GM19239 (cell line): ENCODE results near the gene GGT1.
"Not testable (repeated sequence)": the region's sequence is repeated elsewhere in the genome, so short reads cannot be mapped to it uniquely, and the experiment has no call there.

Experiments used
- DNase-seq: peaks from one replicate; pipeline ENCODE4 v3.0.0; 2011; ENCODE audit warnings: low spot score; ENCODE audit not compliant: insufficient read length
- FAIRE-seq: peaks from 2 replicates; lab custom pipeline; 2011; peaks lifted over from hg19 to GRCh38; lab: Jason Lieb, UNC

GGT1 gene

DNA sequence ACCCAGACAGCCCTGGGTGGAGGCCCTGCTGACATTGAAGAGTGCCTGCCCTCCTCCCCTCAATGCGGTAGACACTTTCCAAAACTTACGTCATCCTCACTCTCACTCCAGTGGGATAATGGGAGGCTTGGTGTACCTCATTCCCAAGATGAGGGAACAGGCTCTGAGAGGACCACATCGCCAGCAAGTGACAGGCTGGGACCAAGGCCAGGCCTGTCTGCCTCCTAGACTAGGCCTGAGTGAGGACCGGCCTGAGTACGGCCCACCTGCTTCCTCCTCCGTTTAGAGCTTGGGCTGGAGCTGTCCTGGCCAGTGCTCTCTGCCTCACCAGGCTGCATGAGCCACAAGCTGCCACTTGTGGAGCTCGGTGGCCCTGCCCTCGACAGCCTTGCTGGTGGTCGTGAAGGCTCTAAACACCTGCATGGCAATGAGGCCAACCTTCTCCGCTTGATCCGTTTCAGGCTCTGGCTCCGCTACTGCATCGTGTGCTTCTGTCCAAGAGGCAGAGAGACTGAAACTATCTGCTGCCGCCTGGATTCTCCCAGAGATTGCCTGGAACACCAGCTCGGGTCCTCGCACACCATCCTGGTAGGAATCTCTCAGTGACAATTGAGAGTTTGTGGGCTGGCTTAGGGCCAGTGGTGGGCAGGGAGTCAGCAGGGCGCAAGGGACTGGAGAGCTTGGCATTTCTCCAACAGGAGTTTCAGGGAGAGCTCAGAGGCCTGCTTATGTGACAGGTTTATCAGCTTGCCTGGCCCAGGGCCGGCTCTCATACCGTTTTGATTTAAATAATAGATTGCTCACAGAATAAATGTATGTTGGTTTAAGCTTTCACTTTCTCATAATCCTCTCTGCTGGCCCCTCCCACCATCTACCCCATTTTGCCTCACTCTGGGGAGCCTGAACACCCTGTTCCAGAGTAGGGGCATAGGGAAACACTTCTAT lies 19.5 kb upstream of the GGT1 start:
- DNase-seq (no peak), FAIRE-seq (no peak)

DNA sequence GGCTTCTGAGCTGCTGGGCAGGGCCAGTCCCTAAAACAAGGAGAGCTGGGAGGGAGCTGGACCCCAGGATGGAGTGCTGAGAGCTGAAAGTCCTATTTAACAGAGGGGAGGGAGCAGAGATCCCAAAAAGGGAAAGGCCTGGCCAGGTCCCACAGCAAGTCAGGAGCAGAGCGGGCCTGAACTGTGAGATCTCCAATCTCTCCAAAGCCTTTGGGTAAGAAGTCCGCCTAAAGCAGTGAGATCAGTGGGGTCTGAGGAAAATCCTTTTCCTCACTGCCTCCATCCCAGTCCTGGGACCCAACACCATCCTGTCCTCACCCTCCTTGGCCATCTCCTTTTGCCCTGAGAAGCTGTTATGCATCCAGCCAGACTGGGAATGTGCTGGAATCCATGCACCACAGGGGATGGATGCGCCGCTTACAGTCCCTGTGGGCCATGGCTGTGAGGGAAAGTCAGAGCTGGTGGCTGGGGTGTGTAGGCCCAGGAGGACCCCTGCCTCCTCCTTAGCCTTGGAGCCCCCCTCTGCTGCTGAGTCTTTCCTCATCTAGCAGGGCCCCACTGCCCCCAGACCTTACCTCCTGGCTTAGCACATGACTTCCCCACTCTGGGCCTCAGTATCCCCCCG lies 18.7 kb upstream of the GGT1 start:
- no peak for DNase-seq
- FAIRE-seq = no peak

DNA sequence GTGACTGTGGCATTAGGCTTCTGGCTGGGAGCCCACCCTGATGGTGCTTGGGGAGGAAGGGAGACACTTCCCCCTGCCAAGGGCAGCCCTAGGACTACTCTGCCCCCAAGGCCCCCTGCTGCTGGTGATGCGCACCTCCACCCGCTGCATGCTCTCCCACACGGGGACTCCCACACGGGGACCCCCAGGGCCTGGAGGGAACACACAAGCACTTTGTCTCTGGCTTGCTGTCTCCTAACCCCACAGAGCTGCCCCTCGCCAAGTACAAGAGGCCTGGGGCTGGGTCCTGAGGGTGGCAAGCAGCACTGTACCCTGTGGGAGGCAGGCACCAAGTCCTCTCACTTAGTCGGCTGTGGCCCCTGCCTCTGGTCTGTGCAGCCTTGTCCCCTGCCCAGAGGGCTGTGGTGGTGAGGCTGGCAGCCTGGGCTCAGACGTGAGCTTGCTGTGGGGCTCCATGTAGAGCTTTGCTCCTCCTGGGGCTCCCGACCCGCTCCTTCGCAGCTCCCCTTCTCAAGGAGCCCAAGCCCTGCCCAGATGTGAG lies 18.1 kb upstream of the GGT1 start:
- FAIRE-seq = no peak
- no peak for DNase-seq

DNA sequence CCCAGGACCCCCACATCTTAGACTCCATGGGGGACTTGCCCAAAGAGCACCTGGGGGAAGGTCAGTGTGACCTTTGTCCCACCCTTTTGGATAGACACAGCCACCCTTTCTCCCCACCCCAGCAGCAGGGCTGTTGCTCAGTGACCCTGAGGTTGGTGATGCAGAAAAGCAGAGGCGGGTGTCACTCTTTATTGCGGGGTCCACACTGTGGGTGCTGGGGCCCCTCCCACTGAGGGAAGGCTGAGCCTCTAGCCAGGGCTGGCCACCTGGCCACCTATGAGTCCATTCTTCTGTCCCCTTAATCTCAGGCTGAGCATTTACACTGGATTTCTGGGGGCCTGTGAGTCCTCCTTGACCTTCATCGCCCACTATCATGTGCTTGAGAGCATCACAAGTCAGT lies 17.5 kb upstream of the GGT1 start:
- no peak for FAIRE-seq
- no peak for DNase-seq

DNA sequence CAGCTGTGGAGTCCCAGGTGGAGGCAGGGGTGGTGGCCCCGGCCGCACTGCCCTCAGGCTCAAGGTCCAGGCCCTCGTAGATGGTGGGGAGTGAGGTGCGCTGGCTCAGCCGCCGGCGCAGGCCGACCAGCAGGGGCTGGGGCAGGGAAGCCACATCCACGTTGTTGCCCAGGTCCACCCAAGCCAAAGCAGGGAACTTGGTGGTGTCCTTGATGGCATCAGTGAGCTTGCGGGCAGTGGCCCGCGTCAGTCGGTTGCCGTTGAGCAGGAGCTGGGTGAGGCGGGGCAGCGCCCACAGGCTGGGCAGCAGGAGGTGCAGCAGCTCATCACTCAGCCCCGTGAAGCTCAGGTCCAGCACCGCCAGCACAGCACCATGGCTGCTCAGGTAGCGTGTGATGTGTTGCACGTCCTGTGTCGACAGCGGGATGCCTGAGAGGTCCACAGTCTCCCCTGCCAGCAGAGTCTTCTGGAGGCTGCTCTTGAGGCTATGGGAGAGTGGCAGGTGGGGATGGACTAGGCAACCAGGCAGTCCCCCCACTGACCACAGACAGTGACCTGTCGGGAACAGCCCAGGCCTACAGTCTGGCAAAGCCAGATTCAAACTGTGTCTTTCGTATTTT lies 17.0 kb upstream of the GGT1 start:
- DNase-seq (no peak), FAIRE-seq (no peak)

DNA sequence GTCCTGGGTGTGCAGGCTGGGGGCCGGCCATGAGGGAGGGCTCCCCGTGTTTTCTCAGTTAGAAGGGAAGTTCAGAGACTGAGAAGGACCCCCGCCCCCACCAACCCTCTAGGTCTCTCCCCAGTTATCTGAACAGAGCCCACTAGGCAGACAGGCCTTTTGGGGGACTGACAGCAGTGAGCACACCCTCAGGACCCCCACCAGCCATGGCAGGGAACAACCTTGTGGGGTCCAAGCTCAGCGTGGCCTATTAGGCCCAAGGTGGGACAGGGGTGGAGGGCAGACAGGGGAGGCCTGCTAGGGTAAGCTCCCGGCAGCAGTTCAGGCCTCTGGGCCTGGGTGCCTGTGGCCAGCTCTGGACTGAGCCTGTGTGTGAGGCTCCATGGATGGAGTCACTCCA lies 15.7 kb upstream of the GGT1 start:
- no peak for DNase-seq
- FAIRE-seq = no peak

DNA sequence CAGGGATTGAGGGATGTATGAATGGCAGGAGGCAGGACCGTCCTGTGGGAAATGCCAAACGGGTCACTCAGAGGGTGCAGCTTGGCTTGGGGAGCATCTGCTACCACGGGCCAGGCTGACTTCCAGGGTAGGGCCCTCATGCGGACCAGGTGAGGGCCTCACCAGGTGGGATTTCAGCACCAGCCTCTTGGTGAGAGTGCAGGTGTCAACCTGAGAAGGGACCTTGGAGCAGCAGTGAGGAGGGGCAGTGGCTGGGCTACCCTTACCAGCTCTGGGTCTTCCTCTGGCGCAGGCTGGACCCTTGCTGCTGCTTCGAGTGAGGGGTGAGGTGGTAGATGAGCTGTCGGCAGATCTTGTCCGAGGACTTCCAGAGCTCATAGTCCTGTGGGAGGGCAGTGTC lies 15.0 kb upstream of the GGT1 start:
- DNase-seq = no peak
- no peak for FAIRE-seq

DNA sequence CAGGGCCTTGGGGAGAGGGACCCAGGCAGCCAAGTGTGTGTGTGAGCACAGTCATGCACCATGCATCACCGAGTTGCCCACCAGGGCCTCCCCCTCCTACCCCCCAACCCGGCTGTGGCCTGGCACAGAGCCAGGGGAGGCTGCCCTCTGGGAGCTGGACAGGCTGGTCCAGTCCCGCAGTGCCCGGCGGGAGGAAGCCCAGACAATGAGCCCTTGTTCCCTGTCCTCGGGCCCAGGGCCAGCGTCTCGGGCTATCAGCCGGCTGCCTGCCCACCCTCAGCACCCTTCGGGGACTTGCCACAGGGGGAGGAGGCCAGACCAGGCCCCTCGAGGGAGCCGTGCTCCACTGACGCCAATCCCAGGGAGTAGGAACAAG lies 14.6 kb upstream of the GGT1 start:
- no peak for FAIRE-seq

DNA sequence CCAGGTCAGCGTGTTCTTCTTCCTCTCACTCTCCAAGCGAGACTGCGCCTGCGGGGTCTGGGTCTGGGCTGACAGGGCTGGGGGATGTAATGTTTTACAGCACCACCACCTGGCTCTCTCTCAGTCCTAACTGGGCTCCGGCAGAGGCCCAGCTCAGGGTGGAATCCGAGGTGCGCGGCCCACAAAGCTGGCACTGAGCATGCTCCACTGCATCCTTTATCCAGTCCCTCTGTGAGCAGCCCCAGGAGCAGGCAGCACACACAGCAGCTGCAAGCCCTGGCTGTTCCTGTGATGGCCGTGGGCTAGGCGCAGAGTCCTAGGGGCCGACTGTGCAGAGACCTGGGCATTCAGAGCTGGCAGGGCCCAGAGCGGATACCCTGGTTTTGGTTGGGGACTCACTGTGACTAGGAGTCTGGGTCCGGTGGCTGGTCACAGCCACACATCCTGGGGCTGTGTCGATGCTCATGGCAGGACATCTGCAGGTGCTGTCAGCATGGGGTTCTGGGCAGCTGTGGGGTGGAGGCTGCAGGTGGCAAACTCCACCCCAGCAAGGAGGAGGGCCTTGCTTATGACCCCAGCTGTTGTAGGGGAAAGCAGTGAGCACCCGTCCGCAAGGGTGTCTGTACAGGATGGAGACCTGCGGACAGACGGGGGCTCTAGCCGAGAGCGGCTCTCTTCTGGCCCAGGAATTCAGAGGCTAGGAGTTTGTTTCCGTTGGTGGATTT lies 14.1 kb upstream of the GGT1 start:
- DNase-seq (no peak), FAIRE-seq (no peak)

More for the DNA sequence above, 14.6 kb upstream of the GGT1 start:
- DNase-seq = no peak

DNA sequence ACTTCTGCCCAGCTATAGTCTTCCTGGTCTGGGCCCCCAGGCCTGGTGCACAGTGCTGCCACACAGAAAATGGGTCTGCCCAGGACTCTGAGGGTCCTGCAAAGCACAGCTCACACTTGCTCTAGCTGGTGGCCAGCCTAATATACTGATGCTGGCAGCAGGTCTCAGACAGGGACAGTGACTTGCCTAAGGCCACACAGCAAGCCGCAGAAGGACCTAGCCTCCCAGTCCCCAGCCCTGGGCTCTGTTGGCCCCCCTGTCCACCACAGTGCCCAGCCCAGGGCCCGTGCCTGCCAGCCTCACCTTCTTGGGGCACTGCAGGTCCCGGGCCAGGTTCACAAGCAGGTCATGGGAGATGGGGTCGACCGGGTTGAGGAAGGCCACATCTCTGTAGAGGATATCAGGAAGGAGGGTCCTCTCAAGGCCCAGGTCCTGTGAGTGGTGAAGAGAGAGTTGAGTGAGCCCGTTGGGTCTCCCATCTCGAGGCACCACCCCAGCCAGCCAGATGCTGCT lies 13.4 kb upstream of the GGT1 start:
- DNase-seq (no peak), FAIRE-seq (no peak)

DNA sequence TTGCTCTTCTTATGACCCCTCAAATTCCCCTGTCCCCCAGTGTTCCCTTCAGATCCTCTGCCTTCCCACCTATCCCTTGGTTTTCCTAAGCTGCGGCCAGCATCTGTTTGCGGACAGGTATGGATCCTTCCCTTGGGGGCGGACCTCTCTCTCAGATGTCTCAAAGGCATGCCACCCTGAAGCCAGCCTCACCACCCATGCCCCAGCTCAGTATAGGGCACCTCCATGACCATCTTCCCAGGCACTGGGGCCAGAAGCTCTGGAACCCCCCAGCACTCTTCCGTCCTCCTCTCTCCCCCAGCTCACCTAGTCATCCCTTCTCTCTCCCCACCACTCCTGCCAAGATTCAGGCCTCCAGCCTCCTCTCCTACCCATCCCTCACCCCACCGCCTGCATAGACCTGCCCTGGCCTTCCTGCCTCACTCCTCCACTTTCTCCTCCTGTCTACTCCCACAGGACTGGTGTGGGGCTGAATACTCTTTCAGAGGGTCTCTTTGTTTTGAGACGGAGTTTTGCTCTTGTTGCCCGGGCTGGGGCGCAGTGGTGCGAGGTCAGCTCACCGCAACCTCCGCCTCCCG lies 12.3 kb upstream of the GGT1 start:
- FAIRE-seq (no peak), DNase-seq (no peak)

DNA sequence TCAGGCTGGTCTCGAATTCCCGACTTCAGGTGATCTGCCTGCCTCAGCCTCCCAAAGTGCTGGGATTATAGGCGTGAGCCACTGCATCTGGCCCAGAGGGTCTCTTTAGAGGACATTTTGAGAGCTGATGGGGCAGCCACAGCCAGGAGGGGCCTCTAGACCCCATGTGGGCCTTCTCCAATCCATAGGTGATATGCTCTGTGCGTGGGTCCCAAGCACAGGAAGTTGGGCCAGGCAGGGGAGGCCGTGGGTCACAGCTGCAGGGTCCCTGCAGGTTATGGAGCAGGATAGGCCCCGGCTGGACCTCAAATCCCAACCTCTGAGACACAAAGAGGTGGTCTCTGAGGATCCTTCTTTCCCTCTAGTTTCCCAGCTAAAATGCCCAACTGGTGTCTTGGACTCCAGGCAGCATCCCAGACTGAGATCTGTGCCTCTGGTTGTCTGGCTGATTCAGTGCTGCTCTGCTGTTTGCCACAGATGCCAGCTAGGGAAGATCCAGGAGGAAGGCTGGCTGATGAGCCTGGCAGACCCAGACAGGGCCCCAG lies 11.6 kb upstream of the GGT1 start:
- DNase-seq (no peak), FAIRE-seq (no peak)

DNA sequence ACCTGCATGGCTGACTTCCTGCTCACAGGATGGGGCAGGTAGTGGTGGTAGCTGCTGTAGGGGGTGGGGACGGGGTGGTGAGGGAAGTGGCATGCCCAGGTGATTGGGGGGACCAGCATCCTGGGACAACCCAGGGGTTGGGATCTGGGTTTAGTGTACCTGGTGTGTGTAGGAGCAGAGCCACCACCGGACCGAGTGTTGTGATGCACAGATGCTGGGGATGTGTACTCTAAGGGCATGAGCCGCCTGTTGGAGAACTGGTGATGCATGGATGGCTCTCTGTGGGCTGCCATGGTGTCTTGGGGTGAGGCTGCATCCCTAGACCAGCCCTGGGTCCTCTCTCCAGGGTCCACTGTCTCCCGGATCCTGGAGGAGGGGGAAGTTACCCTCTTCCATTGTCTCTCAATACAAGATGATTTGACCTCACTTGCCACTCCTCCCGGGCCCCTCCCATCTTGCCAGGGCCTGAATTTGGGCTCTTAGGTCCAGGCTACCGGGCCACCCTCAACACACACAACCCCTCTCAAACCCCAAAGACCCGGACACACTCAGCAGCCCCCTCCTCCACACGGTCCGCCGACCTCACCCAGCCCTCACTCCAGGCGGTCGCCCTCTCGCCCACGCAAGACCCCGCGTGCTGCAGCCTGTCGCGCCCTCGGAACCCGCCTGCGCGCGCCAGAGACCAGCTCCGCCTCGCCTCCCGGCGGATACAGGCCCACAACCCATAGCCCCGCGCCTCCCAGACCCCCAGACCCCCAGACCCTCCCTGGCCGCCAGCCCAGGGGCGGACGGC lies 10.7 kb upstream of the GGT1 start:
- FAIRE-seq (peak; percentile 78), DNase-seq (peak; percentile 44)

DNA sequence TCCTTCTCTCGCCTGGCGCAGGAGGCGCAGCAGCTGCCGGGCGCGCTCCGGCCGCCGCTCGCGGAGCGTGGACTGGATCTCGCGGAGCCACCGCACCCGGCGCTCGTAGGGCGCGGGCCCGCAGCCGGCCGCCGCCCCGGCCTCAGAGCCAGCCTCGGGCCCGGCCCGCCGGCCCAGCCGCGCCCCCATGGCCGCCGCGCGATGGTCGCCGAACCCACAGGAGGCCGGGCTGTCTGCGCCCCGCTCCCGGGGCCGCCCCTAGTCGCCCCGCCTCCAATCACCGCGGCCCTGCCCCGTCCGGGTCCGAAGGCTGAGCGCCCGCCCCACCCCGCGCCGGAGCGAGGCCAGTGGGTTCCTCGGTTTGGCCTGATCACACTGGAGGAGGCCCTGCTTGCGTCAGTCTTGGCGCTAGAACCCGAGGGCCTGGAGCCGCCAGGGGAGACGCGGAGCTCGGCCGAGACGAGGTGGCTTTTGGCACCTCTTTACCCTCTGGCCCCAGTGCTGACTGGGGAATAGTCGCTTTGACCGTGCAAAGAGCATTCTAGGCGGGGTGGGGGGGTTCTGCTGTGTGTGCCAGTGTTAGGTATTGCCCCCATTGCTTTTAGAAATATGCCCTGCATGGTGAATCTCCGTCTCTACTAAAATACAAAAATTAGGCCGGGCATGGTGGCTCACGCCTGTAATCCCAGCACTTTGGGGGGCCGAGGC lies 10.0 kb upstream of the GGT1 start, which contains the start of gene LRRC75B:
LRRC75B (minus strand) TSS at position 223 of the 708 bp plus-strand sequence; CDS start at position 189, 34 bp downstream.
- DNase-seq (peak; percentile 94), FAIRE-seq (peak; percentile 80)

DNA sequence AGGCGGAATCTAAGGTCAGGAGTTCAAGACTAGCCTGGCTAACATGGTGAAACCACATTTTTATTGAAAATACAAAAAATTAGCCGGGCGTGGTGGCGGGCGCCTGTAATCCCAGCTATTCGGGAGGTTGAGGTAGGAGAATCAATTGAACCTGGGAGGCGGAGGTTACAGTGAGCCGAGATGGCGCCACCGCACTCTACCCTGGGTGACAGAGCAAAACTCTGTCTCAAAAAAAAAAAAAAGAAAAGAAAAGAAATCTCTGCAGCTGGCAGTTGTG lies 9.5 kb upstream of the GGT1 start:
- FAIRE-seq = not testable (repeated sequence)

DNA sequence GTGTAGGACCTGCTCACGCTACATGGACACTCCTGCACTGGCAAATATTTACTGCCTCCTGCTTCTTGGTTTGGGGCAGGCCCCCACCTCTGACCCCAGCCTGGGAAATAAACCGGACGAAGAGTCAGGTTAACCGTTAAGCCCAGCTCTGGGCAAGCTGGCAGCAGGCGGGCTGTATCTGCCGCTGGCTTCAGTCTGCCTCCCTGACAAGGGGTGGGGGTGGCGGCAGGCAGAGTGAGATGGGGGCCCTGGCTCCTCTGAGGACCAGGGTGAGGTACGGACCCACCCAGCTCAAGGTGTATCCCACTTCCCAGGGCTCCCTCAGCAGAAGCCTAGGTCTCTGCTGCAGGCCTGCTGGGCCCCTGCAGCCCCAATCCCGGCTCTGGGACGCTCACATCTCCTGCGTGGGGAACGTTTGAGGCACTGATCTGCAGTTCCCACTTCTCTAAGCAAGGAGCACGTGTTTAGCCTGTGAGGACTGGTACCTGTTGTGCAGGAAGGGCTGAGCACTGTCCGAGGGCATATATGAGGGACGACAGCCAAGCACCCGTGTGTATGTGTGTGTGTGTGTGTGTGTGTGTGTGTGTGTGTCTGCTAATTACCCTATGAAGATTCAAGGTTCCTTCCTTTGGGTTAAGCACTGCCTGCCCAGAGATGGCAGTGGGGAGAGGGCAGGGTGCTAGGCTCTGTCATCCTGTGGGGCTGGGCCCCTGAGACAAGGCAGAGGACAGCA lies 9.0 kb upstream of the GGT1 start:
- FAIRE-seq = no peak

More for the DNA sequence above, 9.5 kb upstream of the GGT1 start:
- not testable (repeated sequence) for DNase-seq

DNA sequence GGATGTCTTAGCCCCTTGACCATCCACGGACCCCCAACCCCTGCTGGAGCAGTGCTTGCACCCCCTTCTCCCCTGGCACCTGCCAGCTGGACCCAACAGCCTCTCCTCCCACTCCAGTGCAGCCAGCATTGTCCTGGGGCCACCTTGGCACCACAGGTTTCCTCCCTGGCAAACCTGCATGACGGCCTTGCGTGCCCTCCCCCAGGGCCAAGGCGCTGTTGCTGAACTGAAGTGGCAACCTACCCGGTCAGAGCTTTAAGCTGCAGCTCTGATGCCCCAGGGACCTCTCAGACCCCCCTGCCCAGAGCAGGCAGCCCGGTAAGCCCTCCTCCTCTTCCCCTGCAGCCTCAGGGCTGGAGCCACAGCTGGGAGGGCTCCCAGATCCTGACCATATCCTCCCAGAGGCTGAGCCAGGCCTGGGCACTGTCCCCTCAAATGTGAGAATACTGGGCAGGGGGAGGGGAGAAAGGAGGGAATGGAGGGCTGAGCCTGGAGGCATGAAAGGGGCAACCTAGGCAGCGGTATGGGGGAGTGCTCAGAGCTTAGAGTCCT lies 8.3 kb upstream of the GGT1 start:
- FAIRE-seq (no peak), DNase-seq (no peak)

More for the DNA sequence above, 9.0 kb upstream of the GGT1 start:
- no peak for DNase-seq
